GM19467 (cell line): ENCODE measurements around the gene GNAI2.
"Not testable (repeated sequence)": the region's sequence is repeated elsewhere in the genome, so short reads cannot be mapped to it uniquely, and the experiment has no call there.

Source experiments
- ATAC-seq: cut with Tn5 transposase; IDR thresholded peaks from one replicate; pipeline ENCODE4 v1.9.1; 2021; ENCODE audit warnings: mild to moderate bottlenecking, moderate library complexity; ENCODE audit not compliant: unreplicated experiment

The GNAI2 gene

DNA sequence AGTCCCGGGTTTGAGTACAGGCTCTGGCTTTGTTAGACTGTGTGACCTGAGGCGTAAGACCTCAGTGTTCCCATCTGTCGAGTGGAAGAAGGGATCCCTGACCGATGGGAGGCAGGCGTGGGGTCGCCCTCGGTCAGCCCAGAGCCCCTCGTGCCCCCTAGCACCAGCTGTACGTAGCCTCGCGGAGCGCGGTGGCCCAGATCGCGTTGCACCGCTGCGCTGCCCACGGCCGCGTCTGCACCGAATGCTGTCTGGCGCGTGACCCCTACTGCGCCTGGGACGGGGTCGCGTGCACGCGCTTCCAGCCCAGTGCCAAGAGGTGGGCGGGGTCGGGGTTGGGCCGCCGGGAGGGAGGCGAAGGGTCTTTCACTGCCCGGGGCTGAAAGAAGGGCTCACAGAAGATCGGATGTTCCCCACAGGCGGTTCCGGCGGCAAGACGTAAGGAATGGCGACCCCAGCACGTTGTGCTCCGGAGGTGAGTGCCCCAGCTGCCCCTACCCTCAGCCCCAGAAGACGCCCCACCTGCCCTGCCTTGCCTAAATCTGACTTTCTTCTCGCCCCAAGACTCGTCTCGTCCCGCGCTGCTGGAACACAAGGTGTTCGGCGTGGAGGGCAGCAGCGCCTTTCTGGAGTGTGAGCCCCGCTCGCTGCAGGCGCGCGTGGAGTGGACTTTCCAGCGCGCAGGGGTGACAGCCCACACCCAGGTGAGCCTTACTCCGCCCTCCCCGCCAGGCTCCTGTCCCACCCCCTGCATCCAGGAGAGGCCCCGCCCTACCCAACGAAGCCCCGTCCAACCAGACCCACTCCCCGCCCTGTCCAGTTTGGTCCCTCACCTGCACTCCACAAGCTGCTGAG is 39.4 kb downstream of the GNAI2 start:
- ATAC-seq, result no peak

DNA sequence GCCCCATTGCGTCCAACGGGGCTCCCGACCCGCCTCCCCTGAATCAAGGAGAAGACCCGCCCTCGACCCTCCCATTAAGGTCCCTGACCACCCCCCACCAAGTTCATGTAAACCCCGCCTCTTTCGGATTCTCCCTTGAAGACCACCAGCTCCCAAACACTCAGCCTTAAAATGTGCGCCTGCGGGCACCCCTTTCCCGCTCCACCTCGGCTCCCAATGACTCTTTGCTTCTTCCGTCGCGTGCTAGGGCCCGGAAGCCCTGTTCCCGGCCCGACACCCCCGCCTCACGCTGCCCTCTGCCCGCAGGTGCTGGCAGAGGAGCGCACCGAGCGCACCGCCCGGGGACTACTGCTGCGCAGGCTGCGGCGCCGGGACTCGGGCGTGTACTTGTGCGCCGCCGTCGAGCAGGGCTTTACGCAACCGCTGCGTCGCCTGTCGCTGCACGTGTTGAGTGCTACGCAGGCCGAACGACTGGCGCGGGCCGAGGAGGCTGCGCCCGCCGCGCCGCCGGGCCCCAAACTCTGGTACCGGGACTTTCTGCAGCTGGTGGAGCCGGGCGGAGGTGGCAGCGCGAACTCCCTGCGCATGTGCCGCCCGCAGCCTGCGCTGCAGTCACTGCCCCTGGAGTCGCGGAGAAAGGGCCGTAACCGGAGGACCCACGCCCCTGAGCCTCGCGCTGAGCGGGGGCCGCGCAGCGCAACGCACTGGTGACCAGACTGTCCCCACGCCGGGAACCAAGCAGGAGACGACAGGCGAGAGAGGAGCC is 40.2 kb downstream of the GNAI2 start:
- no peak for ATAC-seq

DNA sequence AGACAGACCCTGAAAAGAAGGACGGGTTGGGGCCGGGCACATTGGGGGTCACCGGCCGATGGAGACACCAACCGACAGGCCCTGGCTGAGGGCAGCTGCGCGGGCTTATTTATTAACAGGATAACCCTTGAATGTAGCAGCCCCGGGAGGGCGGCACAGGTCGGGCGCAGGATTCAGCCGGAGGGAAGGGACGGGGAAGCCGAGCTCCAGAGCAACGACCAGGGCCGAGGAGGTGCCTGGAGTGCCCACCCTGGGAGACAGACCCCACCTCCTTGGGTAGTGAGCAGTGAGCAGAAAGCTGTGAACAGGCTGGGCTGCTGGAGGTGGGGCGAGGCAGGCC is 40.7 kb downstream of the GNAI2 start:
- ATAC-seq, result no peak

DNA sequence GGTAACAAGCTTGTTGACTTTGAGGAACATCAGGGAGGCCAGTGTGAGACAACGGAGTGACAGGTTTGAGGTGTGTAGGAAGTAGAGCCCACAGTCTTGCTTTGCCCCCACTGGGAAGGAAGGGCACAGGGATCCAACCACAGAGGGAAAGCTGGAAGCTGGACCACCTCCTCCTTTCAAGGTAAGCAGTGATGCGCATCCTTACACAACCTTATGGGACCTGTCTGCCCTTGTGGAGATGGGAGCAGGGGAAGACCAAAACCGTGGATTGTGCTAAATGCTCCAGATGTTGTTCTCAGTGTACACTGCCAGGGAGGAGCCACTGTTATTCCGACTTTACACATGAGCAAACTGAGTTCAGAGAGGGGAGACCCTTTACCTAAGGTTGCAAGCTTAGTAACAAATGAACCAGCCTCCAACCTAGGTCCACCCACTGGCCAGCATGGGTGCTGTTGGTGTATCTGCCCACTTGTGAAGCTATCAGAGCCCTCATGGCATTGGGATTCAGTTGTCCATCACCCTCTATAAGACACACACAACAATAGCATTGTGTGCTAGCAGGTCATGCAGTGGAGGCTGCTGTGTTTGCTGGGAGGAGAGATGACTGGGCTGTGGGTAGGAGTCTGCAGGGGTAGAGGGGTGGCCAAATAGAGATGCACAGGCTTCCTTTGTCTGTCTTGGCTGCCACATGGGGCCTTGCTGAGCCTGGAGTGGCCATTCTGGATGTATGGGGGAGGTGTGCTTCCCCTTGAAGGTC is 42.3 kb downstream of the GNAI2 start:
- no peak for ATAC-seq

DNA sequence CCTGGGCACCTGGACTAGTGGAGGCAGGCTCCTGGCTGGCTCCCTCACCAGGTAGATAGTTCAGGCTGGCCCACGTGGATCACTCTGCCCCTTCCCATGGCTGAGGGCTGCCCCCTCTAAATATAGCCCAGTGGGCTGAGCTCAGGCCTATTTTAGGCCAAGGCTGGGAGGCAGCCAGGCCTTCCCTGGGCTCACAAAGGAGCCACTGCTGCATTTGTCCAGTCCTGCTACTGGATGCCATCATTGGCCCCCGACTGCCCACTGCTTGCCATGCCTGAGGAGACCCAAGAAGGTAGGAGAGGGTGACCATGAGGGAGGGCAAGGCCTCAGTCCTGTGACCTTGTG is 42.8 kb downstream of the GNAI2 start, which contains the start of gene LSMEM2:
LSMEM2 (plus strand) TSS at position 208 of the 345 bp plus-strand sequence; CDS start at position 235, 27 bp downstream.
- ATAC-seq, result no peak

DNA sequence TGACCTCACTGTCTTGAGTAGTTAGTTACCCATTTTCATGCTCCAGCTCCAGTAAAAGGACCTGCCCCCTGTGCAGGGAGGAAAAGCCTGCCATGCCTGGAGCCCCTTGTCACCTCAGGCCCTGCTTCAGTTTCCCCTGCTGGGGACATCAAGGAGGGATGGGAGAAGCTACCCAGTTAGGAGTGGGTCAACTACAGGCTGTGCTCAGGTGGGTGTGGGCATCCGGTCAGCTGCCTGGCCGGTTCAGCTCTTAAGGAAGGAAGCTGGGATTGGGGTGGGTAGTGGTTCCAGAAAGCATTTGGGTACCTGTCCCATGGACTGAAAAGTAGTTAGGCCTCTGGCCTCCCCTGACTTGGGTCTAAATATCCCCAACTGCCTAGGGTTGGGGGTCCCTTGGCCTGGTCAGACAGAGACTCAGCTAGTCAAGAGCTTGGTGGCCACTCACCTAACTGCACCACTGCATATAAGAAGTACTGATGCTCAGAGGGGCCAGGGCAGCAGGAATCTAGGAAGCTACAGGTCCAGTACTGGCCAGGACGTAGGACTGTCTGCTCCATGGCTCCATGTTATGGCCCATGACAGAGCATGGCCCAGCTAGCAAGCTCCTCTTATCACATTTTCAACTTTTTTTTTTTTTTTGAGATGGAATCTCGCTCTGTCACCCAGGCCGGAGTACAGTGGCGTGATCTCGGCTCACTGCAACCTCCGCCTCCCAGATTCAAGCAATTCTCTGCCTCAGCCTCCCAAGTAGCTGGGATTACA is 43.4 kb downstream of the GNAI2 start:
- no peak for ATAC-seq

DNA sequence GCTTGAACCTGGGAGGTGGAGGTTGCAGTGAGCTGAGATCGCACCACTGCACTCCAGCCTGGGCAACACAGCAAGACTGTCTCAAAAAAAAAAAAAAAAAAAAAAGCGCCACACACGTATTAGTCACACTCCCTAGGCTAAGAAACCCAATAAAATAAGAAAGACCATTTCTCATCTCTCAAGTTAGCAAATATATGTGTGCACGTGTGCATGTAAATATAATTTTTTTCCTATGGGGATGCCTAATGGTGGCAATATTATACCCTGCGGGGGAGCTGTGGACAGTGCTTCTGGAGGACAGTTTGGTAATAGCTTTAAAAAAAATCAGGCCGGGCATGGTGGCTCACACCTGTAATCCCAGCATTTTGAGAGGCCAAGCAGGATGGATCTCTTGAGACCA is 48.1 kb downstream of the GNAI2 start:
- not testable (repeated sequence) for ATAC-seq

DNA sequence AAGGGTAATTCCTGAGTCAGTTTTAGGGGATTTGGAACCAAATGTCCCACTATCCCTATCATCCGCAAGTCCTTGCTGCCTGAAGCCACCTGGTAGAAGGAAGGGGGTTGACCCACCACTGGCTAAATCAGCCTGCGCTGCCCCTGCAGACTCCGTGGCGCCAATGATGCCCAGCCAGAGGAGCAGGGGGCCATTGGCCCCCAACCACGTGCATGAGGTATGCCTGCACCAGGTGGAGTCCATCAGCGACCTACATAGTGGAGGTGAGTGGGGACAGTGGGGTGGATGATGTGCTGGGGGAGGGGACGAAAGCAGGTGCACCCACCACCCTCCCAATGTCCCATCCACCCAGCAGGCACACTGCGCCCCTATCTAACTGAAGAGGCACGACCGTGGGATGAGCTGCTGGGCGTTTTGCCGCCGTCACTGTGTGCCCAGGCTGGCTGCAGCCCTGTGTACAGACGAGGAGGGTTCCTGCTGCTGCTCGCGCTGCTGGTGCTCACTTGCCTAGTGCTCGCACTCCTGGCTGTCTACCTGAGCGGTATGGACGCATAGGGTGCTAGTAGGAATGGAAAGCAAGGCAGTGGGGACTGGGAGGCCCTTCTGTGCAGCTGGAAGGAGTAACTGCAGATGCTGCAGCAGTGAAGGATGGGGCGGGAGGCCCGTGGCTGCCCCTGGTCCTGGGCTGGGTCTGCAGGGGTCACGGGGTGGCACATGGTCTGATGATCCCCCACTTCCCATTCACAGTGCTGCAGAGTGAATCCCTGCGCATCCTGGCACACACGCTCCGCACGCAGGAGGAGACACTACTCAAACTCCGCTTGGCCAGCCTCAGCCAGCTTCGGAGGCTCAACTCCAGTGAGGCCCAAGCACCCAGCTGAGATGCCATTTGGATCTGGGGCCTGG is 50.6 kb downstream of the GNAI2 start:
- ATAC-seq, result no peak

DNA sequence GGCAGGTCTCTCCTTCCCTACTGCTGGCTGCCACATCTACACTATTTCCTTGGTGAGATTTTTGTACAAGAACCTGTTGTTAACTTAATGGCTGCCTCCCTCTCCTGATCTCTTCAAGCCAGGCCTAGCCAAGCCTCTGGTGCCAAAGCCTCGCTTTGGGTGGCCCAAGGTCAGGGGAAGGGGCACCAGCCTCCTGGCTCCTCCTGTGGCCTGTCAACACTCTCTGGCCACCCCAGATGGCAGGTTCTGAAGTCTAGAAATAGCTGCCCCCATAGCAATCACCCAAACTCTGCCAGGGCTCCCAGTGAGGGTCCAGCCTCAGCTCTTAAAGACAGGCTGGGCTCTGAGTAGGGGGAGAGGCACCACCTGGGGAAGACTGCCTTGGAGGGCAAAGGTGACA is 51.3 kb downstream of the GNAI2 start:
- ATAC-seq, result no peak

DNA sequence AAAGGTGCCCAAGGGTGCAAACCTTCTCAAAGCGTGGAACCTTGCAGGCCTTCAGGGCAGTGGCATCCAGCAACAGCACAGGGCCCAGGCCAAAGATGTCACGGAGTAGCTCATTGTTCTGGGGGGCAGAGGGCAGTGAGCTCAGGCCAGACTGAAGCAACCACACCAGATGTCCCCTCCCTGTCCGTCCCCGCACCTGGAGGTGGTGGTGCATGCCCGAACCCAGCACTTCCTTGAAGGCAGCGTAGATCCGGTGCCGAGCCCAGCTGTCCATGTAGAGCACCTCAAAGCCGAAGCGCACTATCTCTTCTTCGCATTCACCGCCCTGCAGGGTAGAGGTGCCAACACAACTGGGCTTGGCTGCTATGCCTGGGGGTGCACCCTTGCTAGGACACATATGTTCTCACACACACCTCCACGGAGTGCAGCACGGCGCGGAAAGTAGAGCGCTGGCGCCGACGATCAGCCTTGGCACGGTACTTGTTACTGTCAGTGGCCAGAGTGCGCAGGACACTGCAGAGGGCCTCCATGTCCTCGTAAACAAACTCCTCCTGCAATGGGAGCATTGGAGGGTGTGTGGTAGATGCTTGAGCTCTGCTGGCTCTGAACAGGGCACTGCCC is 52.5 kb downstream of the GNAI2 start:
- no peak for ATAC-seq

DNA sequence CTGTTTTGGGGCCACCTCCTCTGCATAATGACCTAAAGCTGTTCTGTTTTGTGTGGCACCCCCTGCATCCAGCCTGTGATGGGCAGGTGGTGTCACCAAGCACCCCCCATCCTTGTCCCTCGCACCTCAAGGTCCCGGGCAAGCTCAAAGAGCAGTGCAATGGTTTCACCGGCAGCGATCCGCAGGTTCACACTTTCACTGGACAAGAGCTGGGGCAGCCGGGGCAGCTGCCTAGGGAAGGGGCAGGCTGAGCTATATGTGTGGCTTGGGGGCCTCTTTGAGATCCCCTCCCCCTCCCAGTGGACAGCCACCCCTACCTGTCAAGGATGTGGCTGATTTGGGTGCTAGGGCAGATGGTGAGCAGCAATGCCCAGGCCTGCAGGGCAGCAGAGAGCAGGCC is 53.1 kb downstream of the GNAI2 start:
- no peak for ATAC-seq

DNA sequence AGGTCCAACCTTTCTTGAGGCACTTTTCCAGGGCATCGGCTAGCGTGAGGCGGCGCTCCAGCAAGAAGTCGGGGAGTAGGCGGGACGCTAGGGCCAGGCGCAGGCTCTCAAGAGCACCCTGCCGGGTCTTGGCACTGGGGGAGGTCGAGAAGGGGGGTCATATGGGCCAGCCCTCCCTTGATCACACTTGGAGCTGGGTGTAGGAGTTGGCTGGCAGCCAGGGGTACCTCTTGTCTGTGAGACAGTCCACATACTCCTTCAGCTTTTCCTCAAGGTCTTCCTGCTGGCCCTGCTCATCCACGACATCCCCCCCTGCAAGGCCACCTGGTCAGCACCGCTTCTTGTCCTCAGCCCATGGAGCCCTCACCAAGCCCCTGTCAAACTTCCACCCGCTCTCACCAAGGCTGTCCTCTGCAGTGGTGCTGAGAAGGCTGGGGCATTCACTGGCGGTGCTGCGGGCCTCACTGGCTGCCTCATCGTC is 54.2 kb downstream of the GNAI2 start:
- no peak for ATAC-seq

DNA sequence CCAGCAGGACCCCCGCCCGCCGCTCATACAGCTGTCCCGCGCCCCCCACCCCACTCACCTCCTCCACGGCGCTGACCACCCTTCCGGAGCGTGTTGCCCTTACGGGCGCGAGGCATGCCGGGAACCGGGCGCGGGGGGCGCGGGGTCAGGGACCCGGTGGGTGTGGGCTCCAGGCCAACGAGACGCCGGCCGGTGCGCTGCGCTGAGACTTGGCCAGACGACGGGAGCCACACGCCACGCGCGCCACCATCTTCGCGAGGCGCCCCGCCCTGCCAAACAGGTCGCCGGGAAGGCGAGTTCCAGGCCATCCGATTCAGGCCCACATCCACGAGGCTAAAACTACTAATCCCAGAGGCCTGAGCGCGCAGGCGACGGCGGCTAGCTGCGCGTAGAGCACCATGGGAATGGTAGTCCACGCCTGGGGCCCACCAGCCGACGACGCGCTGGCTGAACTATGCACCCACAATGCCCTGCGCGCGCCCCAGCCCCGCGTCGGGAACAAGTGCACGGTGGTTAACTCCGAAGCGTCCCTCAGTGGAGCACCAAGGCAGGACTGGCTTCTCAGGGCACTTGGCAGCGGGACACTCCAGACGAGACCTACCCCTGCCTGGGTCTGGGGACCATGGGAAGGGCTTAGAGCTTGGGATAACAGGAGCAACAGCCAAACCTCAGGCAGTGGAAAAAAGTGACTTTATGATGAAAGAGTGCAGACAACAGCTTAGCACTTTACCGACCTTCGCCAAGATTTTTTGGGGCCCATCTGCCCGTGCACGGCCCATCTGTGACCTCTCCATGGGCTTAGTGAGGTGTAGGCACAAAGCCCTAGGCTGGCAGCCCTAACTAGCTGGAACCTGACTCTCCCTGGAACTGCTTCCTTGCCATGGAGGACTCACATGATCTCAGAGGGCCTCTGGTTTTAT is 56.4 kb downstream of the GNAI2 start, which contains the start of gene IFRD2:
IFRD2 (minus strand) TSS at position 271 of the 920 bp plus-strand sequence; CDS start at position 116, 155 bp downstream.
- ATAC-seq, result peak; percentile 90

DNA sequence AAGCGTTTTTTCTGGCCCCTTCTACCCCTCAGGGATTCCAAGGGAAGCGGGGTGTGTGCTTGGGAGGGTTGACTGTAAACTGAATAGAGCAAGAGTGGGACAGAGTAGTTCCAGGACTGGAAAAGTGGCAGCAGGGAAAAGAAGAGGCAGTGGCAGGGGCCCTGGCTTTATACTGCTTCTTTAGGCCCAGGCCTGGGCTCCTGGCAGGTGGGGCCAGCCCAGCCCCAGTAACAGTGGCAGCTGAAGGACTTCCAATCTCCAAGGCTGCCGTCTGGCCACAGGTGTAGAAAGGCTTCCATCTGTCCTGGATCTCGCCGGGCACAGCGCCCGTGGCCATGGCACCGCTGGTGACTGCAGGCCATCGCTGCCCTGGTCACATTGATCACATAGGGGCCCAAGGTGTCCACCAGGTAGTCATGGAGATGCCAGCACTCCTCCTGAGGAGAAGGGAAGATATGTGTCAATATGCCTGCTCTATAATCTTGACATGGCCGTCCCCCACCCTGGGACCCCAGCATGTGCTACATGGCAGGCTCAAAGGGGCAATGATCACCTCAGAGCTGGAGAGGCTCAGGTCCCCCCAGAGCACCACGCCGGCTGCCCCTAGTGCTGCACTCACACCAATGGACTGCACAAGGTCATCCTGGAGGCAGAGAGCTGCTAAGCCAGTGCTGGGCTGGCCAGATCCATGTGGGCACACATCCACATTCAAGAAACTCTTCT is 57.2 kb downstream of the GNAI2 start:
- ATAC-seq, result no peak

DNA sequence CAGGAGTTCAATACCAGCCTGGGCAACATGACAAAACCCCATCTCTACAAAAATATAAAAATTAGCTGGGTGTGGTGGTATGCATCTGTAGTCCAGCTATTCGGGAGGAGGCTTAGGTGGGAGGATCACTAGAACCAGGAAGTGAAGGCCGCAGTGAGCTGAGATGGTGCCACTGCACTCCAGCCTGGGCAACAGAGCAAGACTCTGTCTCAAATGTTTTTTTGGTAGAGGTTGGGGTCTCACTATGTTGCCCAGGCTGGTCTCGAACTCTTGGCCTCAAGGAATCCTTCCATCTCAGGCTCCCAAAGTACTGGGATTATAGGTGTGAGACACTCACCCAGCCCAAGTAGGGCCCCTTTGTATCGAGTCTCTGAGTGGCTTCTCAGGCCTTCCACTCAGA is 58.1 kb downstream of the GNAI2 start:
- ATAC-seq, result no peak

DNA sequence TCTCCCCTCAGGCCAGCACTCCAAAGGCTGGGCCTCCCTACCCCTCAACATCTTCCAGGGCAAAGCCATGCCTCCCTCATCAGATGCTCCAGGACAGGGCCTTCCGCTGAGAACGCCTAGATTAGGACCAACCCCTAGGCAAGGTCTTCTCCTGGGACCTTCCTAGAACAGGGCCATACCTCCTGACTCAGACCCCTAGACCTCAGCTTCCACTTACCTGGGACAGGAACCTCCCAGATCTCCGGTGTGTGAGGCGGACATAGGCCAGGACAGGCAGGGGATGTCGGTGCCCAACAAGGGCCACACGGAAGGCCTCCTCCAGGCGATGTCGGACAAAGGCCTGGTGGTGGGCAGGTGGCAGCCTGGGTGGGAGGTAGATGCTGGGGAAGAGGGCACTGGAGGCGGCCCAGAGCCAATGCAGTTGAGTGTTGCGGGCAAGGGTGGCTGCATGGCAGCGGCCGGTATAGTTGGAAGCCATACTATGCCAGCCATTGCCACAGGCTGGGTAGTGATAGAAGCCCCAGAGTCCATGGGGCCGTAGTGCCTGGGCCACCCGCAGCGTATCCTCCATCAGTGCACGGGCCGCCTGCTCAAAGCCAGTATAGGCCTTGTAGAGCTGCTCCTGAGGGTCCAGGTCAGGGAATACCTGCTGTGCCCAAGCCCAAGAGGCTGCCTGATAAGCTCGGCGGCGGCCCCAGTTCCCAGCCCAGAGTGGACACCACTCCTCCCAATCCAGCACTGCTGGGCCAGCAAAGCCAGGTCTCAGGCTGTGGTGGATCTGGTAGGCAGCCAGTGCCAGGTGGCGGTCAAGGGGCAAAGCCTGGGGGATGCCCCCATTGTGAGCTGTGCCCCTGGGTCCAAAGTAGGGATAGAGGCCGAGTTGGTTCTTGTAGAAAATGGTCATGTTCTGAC is 58.7 kb downstream of the GNAI2 start:
- ATAC-seq, result no peak
